SK-N-SH treated with all-trans-retinoic acid at 6 μM for 48 hours (cell line): ENCODE results near the gene ERC1.

Experiments used
- ATAC-seq: fragments of 200-7000 bp; cut with Tn5 transposase; 3 replicates; pipeline ENCODE4 v1.9.1; 2020; ENCODE audit warnings: mild to moderate bottlenecking, moderate library complexity
- BACH2 ChIP-seq: fragments of 250-450 bp; sonication (Bioruptor Pico); IDR thresholded peaks from 2 replicates; pipeline ENCODE4 v1.9.0; 2021; ENCODE audit warnings: mild to moderate bottlenecking, borderline replicate concordance
- CREB5 ChIP-seq: fragments of 250-450 bp; sonication (Bioruptor Pico); IDR thresholded peaks from 2 replicates; pipeline ENCODE4 v1.5.1; 2020; ENCODE audit warnings: low read depth, mild to moderate bottlenecking, moderate library complexity
- ESRRG ChIP-seq: fragments of 250-450 bp; sonication (Bioruptor Pico); IDR thresholded peaks from 2 replicates; pipeline ENCODE4 v1.6.1; 2021; ENCODE audit warnings: mild to moderate bottlenecking
- GLIS3 ChIP-seq: fragments of 250-450 bp; sonication (Bioruptor Pico); IDR thresholded peaks from 2 replicates; pipeline ENCODE4 v1.5.0; 2020; ENCODE audit warnings: mild to moderate bottlenecking, moderate library complexity
- ISL1 ChIP-seq: fragments of 250-450 bp; sonication (Bioruptor Pico); IDR thresholded peaks from 2 replicates; pipeline ENCODE4 v2.1.2; 2022; ENCODE audit warnings: mild to moderate bottlenecking, moderate library complexity
- OSR1 ChIP-seq: fragments of 250-450 bp; sonication (Bioruptor Pico); IDR thresholded peaks from 2 replicates; pipeline ENCODE4 v1.8.0; 2022; ENCODE audit warnings: moderate library complexity, mild to moderate bottlenecking, inconsistent platforms
- PATZ1 ChIP-seq: fragments of 250-450 bp; sonication (Bioruptor Pico); IDR thresholded peaks from 2 replicates; pipeline ENCODE4 v1.8.0; 2020; ENCODE audit warnings: mild to moderate bottlenecking, moderate library complexity, borderline replicate concordance
- POU6F1 ChIP-seq: fragments of 250-450 bp; sonication (Bioruptor Pico); IDR thresholded peaks from 2 replicates; pipeline ENCODE4 v1.8.0; 2021; ENCODE audit warnings: low read depth, mild to moderate bottlenecking, moderate library complexity, borderline replicate concordance
- PPARA ChIP-seq: fragments of 250-450 bp; sonication (Bioruptor Pico); IDR thresholded peaks from 2 replicates; pipeline ENCODE4 v1.5.0; 2020; ENCODE audit warnings: mild to moderate bottlenecking, borderline replicate concordance
- RARB ChIP-seq: fragments of 250-450 bp; sonication (Bioruptor Pico); IDR thresholded peaks from 2 replicates; pipeline ENCODE4 v1.8.0; 2021; ENCODE audit warnings: mild to moderate bottlenecking, moderate library complexity
- SNAI2 ChIP-seq: fragments of 250-450 bp; sonication (Bioruptor Pico); IDR thresholded peaks from 2 replicates; pipeline ENCODE4 v1.5.0; 2020; ENCODE audit warnings: mild to moderate bottlenecking, moderate library complexity
- TCF4 ChIP-seq: fragments of 250-450 bp; sonication (Bioruptor Pico); IDR thresholded peaks from 2 replicates; pipeline ENCODE4 v1.8.0; 2021; ENCODE audit warnings: mild to moderate bottlenecking, moderate library complexity, borderline replicate concordance
- TOX ChIP-seq: fragments of 250-450 bp; sonication (Bioruptor Pico); IDR thresholded peaks from 2 replicates; pipeline ENCODE4 v1.8.0; 2021; ENCODE audit warnings: mild to moderate bottlenecking, moderate library complexity, borderline replicate concordance
- TSHZ2 ChIP-seq: fragments of 250-450 bp; sonication (Bioruptor Pico); IDR thresholded peaks from 2 replicates; pipeline ENCODE4 v1.5.0; 2020; ENCODE audit warnings: mild to moderate bottlenecking, moderate library complexity
- ZC3H10 ChIP-seq: fragments of 250-450 bp; sonication (Bioruptor Pico); IDR thresholded peaks from 2 replicates; pipeline ENCODE4 v1.5.1; 2021; ENCODE audit warnings: mild to moderate bottlenecking, moderate library complexity
- ZFP30 ChIP-seq: fragments of 450-650 bp; formaldehyde crosslinking; IDR thresholded peaks from 2 replicates; pipeline ENCODE4 v1.5.0; 2022; ENCODE audit warnings: mild to moderate bottlenecking, moderate library complexity
- ZNF565 ChIP-seq: fragments of 450-650 bp; formaldehyde crosslinking; conservative IDR thresholded peaks from 2 replicates; pipeline ENCODE4 v1.5.0; 2020; ENCODE audit warnings: low read depth, mild to moderate bottlenecking, moderate library complexity

ERC1 gene

GRCh38 chr12:1471224-1471623, 480.2 kb downstream of the ERC1 start (continued):
- TF ChIP-seq PATZ1 (CRISPR knock-in tag) (no peak), TSHZ2 (CRISPR knock-in tag) (no peak), CREB5 (CRISPR knock-in tag) (no peak), RARB (no peak)

- TF ChIP-seq ZNF565 (CRISPR knock-in tag) (no peak), PPARA (CRISPR knock-in tag) (no peak), ZC3H10 (no peak), ESRRG (no peak), SNAI2 (CRISPR knock-in tag) (no peak), ISL1 (CRISPR knock-in tag) (no peak), POU6F1 (no peak), PATZ1 (CRISPR knock-in tag) (no peak), TOX (CRISPR knock-in tag) (no peak), OSR1 (CRISPR knock-in tag) (no peak), ZFP30 (no peak), TCF4 (CRISPR knock-in tag) (no peak), CREB5 (CRISPR knock-in tag) (no peak)
- peak; percentile 0 for ATAC-seq
These were observed 482.4 kb downstream of the ERC1 start for GRCh38 chr12:1473418-1473817.

GRCh38 chr12:1474041-1474573, 483.1 kb downstream of the ERC1 start:
- peak; percentile 87 for ATAC-seq
- 0 out of 2 replicates have a peak, but pooled peaks have one; percentile 24 for TF ChIP-seq TOX (CRISPR knock-in tag)
- no peak for TF ChIP-seq BACH2 (CRISPR knock-in tag)
- no peak for TF ChIP-seq GLIS3
- TF ChIP-seq ZFP30, result no peak
- TF ChIP-seq ESRRG, result no peak
- peak; percentile 61 for TF ChIP-seq ISL1 (CRISPR knock-in tag)
